Panc1 (cell line): ENCODE data around the gene TKT. TPM values are rescaled to one million over a fixed set of nuclear protein-coding genes. Genes with fewer than 3 reads are reported as not detected.
"Not testable (repeated sequence)": the region's sequence is repeated elsewhere in the genome, so short reads cannot be mapped to it uniquely, and the experiment has no call there.

ENCODE experiments used
- ATAC-seq: fragments of 200-7000 bp; cut with Tn5 transposase; 2 replicates; pipeline ENCODE4 v1.9.1; 2020; ENCODE audit warnings: mild to moderate bottlenecking, moderate library complexity
- BruUV-seq: library from RNA; stranded (reverse); fragments of 400-500 nt; replicated peaks from 2 replicates; lab custom pipeline; 2021; lab: Mats Ljungman, UMichigan
- CTCF ChIA-PET: fragments of 300-600 bp; sonication (Branson Sonifier 250); formaldehyde crosslinking; loops from one replicate; lab custom pipeline; 2022; ENCODE audit warnings: antibody characterized with exemption; lab: Charles Lee
- POLR2A ChIA-PET: fragments of 300-600 bp; sonication (Branson Sonifier 250); formaldehyde crosslinking; loops from one replicate; lab custom pipeline; 2022; ENCODE audit warnings: antibody characterized with exemption; lab: Charles Lee
- DNase-seq: peaks from one replicate; pipeline ENCODE4 v3.0.0-alpha.2; 2010; ENCODE audit warnings: low read depth, low spot score
- H3K27ac ChIP-seq: 2 replicates; pipeline ENCODE4 v1.5.1; 2011; ENCODE audit warnings: mild to moderate bottlenecking, low read length, inconsistent platforms
- H3K27me3 ChIP-seq: fragments of 200-500 bp; sonication (Bioruptor generic); 2 replicates; pipeline ENCODE4 v1.6.0; 2014; ENCODE audit warnings: low read length, inconsistent platforms; ENCODE audit not compliant: control insufficient read depth, insufficient read depth
- H3K36me3 ChIP-seq: fragments of 200-500 bp; sonication (Bioruptor generic); 2 replicates; pipeline ENCODE4 v1.5.1; 2014; ENCODE audit warnings: inconsistent platforms, mild to moderate bottlenecking, low read length, moderate library complexity; ENCODE audit not compliant: control insufficient read depth, insufficient read depth
- H3K4me1 ChIP-seq: 2 replicates; pipeline ENCODE4 v1.5.1; 2011; ENCODE audit warnings: inconsistent platforms, mild to moderate bottlenecking, low read length, moderate library complexity; ENCODE audit not compliant: control insufficient read depth, insufficient read depth
- H3K4me3 ChIP-seq, 2 experiments: 2 replicates each; pipeline ENCODE4 v1.5.1; 2011 to 2012; ENCODE audit warnings: low read depth in 2 of 2, low read length in 2 of 2, mild to moderate bottlenecking in 2 of 2, inconsistent platforms in 1 of 2, moderate library complexity in 1 of 2
- H3K9me3 ChIP-seq: fragments of 200-500 bp; sonication (Bioruptor generic); 2 replicates; pipeline ENCODE4 v1.5.1; 2014; ENCODE audit warnings: low read depth, mild to moderate bottlenecking, inconsistent platforms, low read length, moderate library complexity; ENCODE audit not compliant: control insufficient read depth, insufficient read depth
- POLR2AphosphoS5 ChIP-seq: IDR thresholded peaks from 2 replicates; pipeline ENCODE4 v1.6.1; 2012; ENCODE audit warnings: mild to moderate bottlenecking, low read depth, low read length, moderate library complexity
- SIN3A ChIP-seq: IDR thresholded peaks from 2 replicates; pipeline ENCODE4 v1.6.1; 2012; ENCODE audit warnings: low read depth, mild to moderate bottlenecking, low read length, moderate library complexity, borderline replicate concordance; ENCODE audit not compliant: insufficient read depth
- TCF7L2 ChIP-seq: IDR thresholded peaks from 2 replicates; pipeline ENCODE4 v1.6.1; 2011; ENCODE audit warnings: mild to moderate bottlenecking, low read depth, low read length, inconsistent platforms
- in situ Hi-C: cut with HindIII; loops from 2 replicates; pipeline ENCODE4 v1.10.0; 2016; ENCODE audit warnings: low sequenced_read_pairs, low pct_unique_long_range_greater_than_20kb
- intact Hi-C: fragments of 100-400 bp; cut with micrococcal nuclease; formaldehyde crosslinking; loops from one replicate; pipeline ENCODE4 v1.10.0; 2022; ENCODE audit not compliant: unreplicated experiment
- total RNA-seq: library from RNA; stranded (reverse); gene quantifications from one replicate; pipeline ENCODE4 v1.2.1, GENCODE V29; 2021; ENCODE audit not compliant: unreplicated experiment
- TF ChIP-seq, protein P1 (sequence below): fragments of 450-650 bp; IDR thresholded peaks from 2 replicates; pipeline ENCODE4 v1.5.1; 2017; ENCODE audit warnings: mild to moderate bottlenecking
- TF ChIP-seq, protein P2 (sequence below), 2 experiments: IDR thresholded peaks; 2 replicates each; pipeline ENCODE4 v1.6.1; 2011 to 2012; ENCODE audit warnings: low read depth in 2 of 2, control low read depth in 1 of 2, low read length in 1 of 2, mild to moderate bottlenecking in 1 of 2, moderate library complexity in 1 of 2; ENCODE audit not compliant: insufficient read depth in 1 of 2

The TKT gene
- total RNA-seq, 1 experiment from 2014 or later = 338 TPM

GRCh38 chr3:53269888-53270880 lies 14.4 kb upstream of the TKT start:
- Histone ChIP-seq H3K27me3 (no peaks in the 10 kb centered on the region), H3K27ac (peak overlapping the region; percentile 88), H3K4me3 (no peak overlapping the region), H3K36me3 (no peaks in the 10 kb centered on the region), H3K9me3 (no peaks in the 10 kb centered on the region), H3K4me1 (peaks cover 16% of the 10 kb centered on the region; the same call in 1 of the 2 replicates)
- DNase-seq (peak; percentile 45), ATAC-seq (peak; percentile 95)
- in situ Hi-C loops = no loop called here
- POLR2A ChIA-PET = interaction anchor here (0.5 kb wide), 1 partner anchor 1760 kb away, joined by 7 read pairs; no protein-coding TSS in a partner anchor
- TF ChIP-seq SIN3A = no peak
- TF ChIP-seq POLR2AphosphoS5 = peak; percentile 59; the same call in 1 of the 2 replicates
- intact Hi-C loops = no loop called here
- CTCF ChIA-PET = no interaction called here
- no TSS peak for BruUV-seq

GRCh38 chr3:53269193-53269592 lies 13.4 kb upstream of the TKT start:
- H3K27me3 ChIP-seq, BruUV-seq, CTCF ChIA-PET, H3K9me3 ChIP-seq, H3K36me3 ChIP-seq, H3K4me3 ChIP-seq, DNase-seq, ATAC-seq, POLR2A ChIA-PET, intact Hi-C loops, in situ Hi-C loops: not testable (repeated sequence)
- Histone ChIP-seq H3K4me1 (peaks cover 16% of the 10 kb centered on the region; the same call in 1 of the 2 replicates), H3K27ac (peak overlapping the region; percentile 88)

DNA sequence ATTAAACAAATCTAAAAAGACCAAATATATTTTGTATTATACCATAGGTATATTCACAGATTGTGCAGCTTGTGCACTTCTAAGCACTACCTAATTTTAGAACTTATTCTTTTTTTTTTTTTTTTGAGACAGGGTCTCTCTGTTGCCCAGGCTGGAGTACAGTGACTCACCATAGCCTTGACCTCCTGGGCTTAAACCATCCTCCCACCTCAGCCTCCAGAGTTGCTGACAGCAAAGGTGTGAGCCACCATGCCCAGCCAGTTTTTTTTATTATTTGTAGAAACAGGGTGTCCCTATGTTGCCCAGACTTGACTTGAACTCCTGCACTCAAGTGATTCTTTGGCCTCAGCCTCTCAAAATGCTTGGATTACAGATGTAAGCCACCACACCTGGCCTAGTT lies 11.9 kb upstream of the TKT start:
- Histone ChIP-seq H3K4me1 (peaks cover 16% of the 10 kb centered on the region; the same call in 1 of the 2 replicates), H3K9me3 (no peaks in the 10 kb centered on the region), H3K4me3 (no peak overlapping the region), H3K27ac (no peak overlapping the region; the same call in 1 of the 2 replicates), H3K27me3 (no peaks in the 10 kb centered on the region), H3K36me3 (no peaks in the 10 kb centered on the region)
- CTCF ChIA-PET = no interaction called here
- no peak for DNase-seq
- intact Hi-C loops (no loop called here), in situ Hi-C loops (no loop called here)
- no TSS peak for BruUV-seq
- no peak for ATAC-seq
- POLR2A ChIA-PET = interaction anchor here (0.6 kb wide), 1 partner anchor 46 kb away, joined by 3 read pairs; no protein-coding TSS in a partner anchor
- TF ChIP-seq POLR2AphosphoS5 = no peak
- TF ChIP-seq SIN3A = no peak
- TF ChIP-seq, protein P1, sequence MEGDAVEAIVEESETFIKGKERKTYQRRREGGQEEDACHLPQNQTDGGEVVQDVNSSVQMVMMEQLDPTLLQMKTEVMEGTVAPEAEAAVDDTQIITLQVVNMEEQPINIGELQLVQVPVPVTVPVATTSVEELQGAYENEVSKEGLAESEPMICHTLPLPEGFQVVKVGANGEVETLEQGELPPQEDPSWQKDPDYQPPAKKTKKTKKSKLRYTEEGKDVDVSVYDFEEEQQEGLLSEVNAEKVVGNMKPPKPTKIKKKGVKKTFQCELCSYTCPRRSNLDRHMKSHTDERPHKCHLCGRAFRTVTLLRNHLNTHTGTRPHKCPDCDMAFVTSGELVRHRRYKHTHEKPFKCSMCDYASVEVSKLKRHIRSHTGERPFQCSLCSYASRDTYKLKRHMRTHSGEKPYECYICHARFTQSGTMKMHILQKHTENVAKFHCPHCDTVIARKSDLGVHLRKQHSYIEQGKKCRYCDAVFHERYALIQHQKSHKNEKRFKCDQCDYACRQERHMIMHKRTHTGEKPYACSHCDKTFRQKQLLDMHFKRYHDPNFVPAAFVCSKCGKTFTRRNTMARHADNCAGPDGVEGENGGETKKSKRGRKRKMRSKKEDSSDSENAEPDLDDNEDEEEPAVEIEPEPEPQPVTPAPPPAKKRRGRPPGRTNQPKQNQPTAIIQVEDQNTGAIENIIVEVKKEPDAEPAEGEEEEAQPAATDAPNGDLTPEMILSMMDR = no peak
- TF ChIP-seq, protein P2, sequence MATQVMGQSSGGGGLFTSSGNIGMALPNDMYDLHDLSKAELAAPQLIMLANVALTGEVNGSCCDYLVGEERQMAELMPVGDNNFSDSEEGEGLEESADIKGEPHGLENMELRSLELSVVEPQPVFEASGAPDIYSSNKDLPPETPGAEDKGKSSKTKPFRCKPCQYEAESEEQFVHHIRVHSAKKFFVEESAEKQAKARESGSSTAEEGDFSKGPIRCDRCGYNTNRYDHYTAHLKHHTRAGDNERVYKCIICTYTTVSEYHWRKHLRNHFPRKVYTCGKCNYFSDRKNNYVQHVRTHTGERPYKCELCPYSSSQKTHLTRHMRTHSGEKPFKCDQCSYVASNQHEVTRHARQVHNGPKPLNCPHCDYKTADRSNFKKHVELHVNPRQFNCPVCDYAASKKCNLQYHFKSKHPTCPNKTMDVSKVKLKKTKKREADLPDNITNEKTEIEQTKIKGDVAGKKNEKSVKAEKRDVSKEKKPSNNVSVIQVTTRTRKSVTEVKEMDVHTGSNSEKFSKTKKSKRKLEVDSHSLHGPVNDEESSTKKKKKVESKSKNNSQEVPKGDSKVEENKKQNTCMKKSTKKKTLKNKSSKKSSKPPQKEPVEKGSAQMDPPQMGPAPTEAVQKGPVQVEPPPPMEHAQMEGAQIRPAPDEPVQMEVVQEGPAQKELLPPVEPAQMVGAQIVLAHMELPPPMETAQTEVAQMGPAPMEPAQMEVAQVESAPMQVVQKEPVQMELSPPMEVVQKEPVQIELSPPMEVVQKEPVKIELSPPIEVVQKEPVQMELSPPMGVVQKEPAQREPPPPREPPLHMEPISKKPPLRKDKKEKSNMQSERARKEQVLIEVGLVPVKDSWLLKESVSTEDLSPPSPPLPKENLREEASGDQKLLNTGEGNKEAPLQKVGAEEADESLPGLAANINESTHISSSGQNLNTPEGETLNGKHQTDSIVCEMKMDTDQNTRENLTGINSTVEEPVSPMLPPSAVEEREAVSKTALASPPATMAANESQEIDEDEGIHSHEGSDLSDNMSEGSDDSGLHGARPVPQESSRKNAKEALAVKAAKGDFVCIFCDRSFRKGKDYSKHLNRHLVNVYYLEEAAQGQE (IDR thresholded peaks at IDR 0.05; ENCODE audit: insufficient read depth in 1 of 2, low read depth in 2 of 2, low read length in 1 of 2) = no peak
- no peak for TF ChIP-seq TCF7L2
